ENCODE data around the gene RHO.
"Not testable (repeated sequence)": the region's sequence is repeated elsewhere in the genome, so short reads cannot be mapped to it uniquely, and the experiment has no call there.

Gene RHO

GRCh38 chr3:129522953-129523352 lies 5.5 kb upstream of the RHO start:
- FAIRE-seq = no peak

GRCh38 chr3:129524081-129524480 lies 4.4 kb upstream of the RHO start:
- no peak for FAIRE-seq

GRCh38 chr3:129525341-129525968 lies 3.0 kb upstream of the RHO start:
- no peak for FAIRE-seq

- no peak for FAIRE-seq
These were observed 2.1 kb upstream of the RHO start for GRCh38 chr3:129526121-129526900.

GRCh38 chr3:129527262-129527661 lies 1.2 kb upstream of the RHO start:
- no peak for FAIRE-seq

- FAIRE-seq = no peak
These were observed 1.2 kb downstream of the RHO start for GRCh38 chr3:129529436-129530210.

DNA sequence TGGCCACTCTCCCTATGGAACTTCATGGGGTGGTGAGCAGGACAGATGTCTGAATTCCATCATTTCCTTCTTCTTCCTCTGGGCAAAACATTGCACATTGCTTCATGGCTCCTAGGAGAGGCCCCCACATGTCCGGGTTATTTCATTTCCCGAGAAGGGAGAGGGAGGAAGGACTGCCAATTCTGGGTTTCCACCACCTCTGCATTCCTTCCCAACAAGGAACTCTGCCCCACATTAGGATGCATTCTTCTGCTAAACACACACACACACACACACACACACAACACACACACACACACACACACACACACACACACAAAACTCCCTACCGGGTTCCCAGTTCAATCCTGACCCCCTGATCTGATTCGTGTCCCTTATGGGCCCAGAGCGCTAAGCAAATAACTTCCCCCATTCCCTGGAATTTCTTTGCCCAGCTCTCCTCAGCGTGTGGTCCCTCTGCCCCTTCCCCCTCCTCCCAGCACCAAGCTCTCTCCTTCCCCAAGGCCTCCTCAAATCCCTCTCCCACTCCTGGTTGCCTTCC lies 1.9 kb downstream of the RHO start:
- no peak for FAIRE-seq

DNA sequence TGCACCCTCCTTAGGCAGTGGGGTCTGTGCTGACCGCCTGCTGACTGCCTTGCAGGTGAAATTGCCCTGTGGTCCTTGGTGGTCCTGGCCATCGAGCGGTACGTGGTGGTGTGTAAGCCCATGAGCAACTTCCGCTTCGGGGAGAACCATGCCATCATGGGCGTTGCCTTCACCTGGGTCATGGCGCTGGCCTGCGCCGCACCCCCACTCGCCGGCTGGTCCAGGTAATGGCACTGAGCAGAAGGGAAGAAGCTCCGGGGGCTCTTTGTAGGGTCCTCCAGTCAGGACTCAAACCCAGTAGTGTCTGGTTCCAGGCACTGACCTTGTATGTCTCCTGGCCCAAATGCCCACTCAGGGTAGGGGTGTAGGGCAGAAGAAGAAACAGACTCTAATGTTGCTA lies 2.4 kb downstream of the RHO start:
- FAIRE-seq = no peak

DNA sequence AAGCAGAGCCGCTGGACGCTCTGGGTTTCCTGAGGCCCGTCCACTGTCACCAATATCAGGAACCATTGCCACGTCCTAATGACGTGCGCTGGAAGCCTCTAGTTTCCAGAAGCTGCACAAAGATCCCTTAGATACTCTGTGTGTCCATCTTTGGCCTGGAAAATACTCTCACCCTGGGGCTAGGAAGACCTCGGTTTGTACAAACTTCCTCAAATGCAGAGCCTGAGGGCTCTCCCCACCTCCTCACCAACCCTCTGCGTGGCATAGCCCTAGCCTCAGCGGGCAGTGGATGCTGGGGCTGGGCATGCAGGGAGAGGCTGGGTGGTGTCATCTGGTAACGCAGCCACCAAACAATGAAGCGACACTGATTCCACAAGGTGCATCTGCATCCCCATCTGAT lies 3.3 kb downstream of the RHO start:
- FAIRE-seq = no peak

GRCh38 chr3:129532261-129532660 lies 3.8 kb downstream of the RHO start:
- FAIRE-seq = no peak

GRCh38 chr3:129533406-129533805 lies 5.0 kb downstream of the RHO start:
- FAIRE-seq = no peak

- no peak for FAIRE-seq
These were observed 6.1 kb downstream of the RHO start for GRCh38 chr3:129534428-129535027.

DNA sequence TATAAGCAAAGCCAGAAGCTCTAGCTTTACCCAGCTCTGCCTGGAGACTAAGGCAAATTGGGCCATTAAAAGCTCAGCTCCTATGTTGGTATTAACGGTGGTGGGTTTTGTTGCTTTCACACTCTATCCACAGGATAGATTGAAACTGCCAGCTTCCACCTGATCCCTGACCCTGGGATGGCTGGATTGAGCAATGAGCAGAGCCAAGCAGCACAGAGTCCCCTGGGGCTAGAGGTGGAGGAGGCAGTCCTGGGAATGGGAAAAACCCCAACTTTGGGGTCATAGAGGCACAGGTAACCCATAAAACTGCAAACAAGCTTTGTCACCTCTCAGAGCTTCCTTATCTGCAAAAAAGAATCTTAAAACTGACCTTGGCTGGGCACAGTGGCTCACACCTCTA lies 6.6 kb downstream of the RHO start:
- FAIRE-seq = no peak

- FAIRE-seq = no peak
These were observed 7.9 kb downstream of the RHO start for GRCh38 chr3:129536374-129536667.

DNA sequence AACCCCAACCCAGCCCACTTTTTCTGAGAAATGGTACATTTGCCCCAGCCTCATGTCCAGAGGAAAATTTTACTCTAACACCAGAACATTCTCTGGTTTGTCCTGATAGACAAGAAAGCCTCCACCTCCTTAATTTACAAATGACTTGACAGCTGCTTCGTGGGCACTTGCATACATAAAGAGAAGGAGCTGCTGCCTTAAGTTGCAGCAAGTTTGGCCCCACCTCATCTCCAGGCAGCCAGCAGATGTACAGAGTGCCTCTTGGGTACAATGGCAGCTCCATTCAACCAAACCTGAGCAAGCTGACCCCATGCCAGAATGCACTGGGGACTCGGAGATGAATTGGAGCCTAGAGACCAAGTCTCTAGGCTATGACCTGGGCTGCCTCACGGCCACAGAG lies 8.4 kb downstream of the RHO start:
- FAIRE-seq = no peak

DNA sequence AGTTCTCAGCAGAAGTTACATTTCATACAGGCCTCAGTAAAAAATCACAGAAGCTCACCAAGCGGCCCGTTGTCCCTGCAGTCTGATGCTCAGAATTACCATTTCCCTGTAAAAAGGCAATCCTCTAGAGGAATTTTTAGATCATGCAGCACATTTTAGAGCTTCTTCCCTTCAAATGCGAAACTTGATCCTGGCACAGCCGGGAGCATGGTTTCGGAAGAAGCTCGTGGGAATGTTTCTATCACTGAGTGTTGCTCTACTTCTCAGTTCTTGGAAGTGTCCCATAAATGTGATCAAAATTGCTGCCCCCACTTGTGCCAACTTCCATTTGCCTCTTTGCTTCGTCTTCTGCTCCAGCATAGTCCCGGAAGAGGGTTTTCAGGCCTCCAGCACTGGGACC lies 10.8 kb downstream of the RHO start:
- no peak for FAIRE-seq

DNA sequence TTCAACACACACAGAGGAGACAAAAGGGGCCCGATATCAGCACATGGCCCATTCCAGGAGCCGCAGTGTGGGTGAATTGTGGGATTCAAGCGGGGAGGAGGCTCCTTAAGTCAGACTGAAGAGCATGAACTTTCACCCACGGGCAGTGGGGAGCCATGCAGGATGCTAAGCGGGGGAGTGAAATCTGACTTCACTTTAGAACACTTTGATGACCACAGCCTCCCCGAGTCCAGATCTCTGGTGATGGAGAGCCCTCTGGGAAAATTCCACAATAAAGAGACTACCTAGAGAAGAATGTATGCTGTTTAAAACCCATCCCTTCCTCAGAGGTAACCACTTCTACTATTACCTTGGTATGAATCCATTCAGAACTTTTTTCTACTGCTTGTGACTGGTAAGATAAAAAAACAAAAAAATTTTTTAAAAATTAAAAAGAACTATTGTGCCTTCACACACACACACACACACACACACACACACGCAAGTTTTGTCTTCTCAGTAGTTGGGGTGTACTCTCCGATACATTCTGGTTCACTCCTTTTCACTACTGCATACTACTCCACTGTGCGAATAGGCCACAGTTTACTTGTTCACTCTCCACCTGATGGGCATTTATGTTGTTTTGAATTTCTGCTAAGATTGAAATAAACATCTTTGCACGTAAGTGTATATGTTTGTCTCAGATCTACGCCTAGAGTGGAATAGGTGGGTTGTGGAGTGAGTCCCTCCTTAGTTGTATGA lies 12.5 kb downstream of the RHO start:
- no peak for FAIRE-seq

- FAIRE-seq = no peak
These were observed 14.3 kb downstream of the RHO start for GRCh38 chr3:129542747-129543146.

- FAIRE-seq = no peak
These were observed 14.8 kb downstream of the RHO start, which contains the start of gene H1-8 for GRCh38 chr3:129543156-129543790. Gene H1-8, plus strand, starts transcription at chr3:129543175. Its CDS starts 44 bp downstream, at chr3:129543219.

DNA sequence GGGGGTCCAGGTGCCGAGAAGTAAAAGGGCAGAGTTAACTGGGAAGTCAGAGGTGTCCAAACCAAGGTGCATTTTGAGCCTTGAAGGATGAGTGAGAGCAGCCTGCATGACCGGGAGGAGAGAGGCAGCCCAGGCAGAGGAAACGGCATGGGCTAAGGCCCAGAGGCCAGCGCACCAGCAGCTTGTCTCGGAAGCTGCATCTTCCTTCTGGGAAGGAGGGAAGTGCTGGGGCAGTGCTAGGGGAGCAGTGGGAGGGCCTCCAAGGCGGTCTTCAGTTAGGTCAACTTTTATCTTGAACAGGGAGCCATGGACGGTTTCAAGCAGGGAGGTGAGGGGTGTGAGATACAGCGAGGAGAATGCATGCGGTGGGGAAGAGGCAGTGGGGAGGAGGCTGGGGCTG lies 15.6 kb downstream of the RHO start:
- no peak for FAIRE-seq

GRCh38 chr3:129545951-129546350 lies 17.5 kb downstream of the RHO start:
- not testable (repeated sequence) for FAIRE-seq

GRCh38 chr3:129547241-129547640 lies 18.8 kb downstream of the RHO start:
- FAIRE-seq = no peak
